OCI-LY1 (cell line): ENCODE data around the gene TNS3.
A peak's percentile ranks its signal among the peaks of the same experiment; 100 is the strongest.

ENCODE experiments used
- H2AFZ ChIP-seq: fragments of 200-600 bp; sonication (generic), shearing (Covaris generic); 2 replicates; pipeline ENCODE4 v1.6.0; 2014; ENCODE audit warnings: antibody characterized with exemption, mild to moderate bottlenecking, low read length
- H3F3A ChIP-seq: fragments of 200-600 bp; sonication (generic), shearing (Covaris generic); 2 replicates; pipeline ENCODE4 v1.6.0; 2014; ENCODE audit warnings: mild to moderate bottlenecking, antibody characterized with exemption, low read length, moderate library complexity; ENCODE audit not compliant: insufficient read depth
- H3K27ac ChIP-seq: fragments of 200-600 bp; sonication (generic); 2 replicates; pipeline ENCODE4 v1.5.1; 2014; ENCODE audit warnings: low read length, mixed run types, mild to moderate bottlenecking, low read depth; ENCODE audit not compliant: poor library complexity, severe bottlenecking
- H3K27me3 ChIP-seq: fragments of 200-600 bp; sonication (generic); 2 replicates; pipeline ENCODE4 v1.6.0; 2014; ENCODE audit warnings: antibody characterized with exemption, mild to moderate bottlenecking, low read length, moderate library complexity; ENCODE audit not compliant: insufficient read depth
- H3K36me3 ChIP-seq: fragments of 200-600 bp; sonication (generic); 2 replicates; pipeline ENCODE4 v1.6.1; 2014; ENCODE audit warnings: mild to moderate bottlenecking, antibody characterized with exemption, low read length, moderate library complexity, mixed read lengths; ENCODE audit not compliant: insufficient read depth
- H3K4me1 ChIP-seq: fragments of 200-600 bp; sonication (generic); 2 replicates; pipeline ENCODE4 v1.5.1; 2014; ENCODE audit warnings: mild to moderate bottlenecking, low read length, moderate library complexity; ENCODE audit not compliant: insufficient read depth, severe bottlenecking
- H3K4me2 ChIP-seq: fragments of 200-600 bp; sonication (generic), shearing (Covaris generic); 2 replicates; pipeline ENCODE4 v1.6.1; 2014; ENCODE audit warnings: low read length
- H3K4me3 ChIP-seq: fragments of 200-600 bp; sonication (generic); 2 replicates; pipeline ENCODE4 v1.5.1; 2014; ENCODE audit warnings: low read length, low read depth, mild to moderate bottlenecking, mixed read lengths; ENCODE audit not compliant: poor library complexity, severe bottlenecking
- H3K79me2 ChIP-seq: fragments of 200-600 bp; shearing (Covaris generic); 2 replicates; pipeline ENCODE4 v1.6.1; 2016; ENCODE audit warnings: mixed run types, low read length, mixed read lengths; ENCODE audit not compliant: insufficient read depth
- H3K9ac ChIP-seq: fragments of 200-600 bp; sonication (generic), shearing (Covaris generic); 2 replicates; pipeline ENCODE4 v1.6.1; 2014; ENCODE audit warnings: mild to moderate bottlenecking, low read length, mixed read lengths
- H3K9me2 ChIP-seq: fragments of 200-600 bp; sonication (generic), shearing (Covaris generic); 2 replicates; pipeline ENCODE4 v1.6.1; 2014; ENCODE audit warnings: low read depth, mild to moderate bottlenecking, low read length, mixed read lengths
- H3K9me3 ChIP-seq: fragments of 200-600 bp; shearing (Covaris generic); 2 replicates; pipeline ENCODE4 v1.6.1; 2014; ENCODE audit warnings: low read length, mixed read lengths
- H4K20me1 ChIP-seq: fragments of 200-600 bp; sonication (generic), shearing (Covaris generic); 2 replicates; pipeline ENCODE4 v1.6.0; 2016; ENCODE audit warnings: mild to moderate bottlenecking, low read length; ENCODE audit not compliant: insufficient read depth
- EZH2 ChIP-seq: fragments of 200-600 bp; sonication (generic), shearing (Covaris generic); IDR thresholded peaks from 2 replicates; pipeline ENCODE4 v1.8.0; 2017; ENCODE audit warnings: borderline replicate concordance, mixed run types, mild to moderate bottlenecking, antibody characterized with exemption, low read length, moderate library complexity, mixed read lengths
- TF ChIP-seq, protein P1 (sequence below): fragments of 200-600 bp; sonication (generic), shearing (Covaris generic); IDR thresholded peaks from 2 replicates; pipeline ENCODE4 v1.5.1; 2017; ENCODE audit warnings: mild to moderate bottlenecking, antibody characterized with exemption, low read length, moderate library complexity, mixed read lengths

Gene TNS3

DNA sequence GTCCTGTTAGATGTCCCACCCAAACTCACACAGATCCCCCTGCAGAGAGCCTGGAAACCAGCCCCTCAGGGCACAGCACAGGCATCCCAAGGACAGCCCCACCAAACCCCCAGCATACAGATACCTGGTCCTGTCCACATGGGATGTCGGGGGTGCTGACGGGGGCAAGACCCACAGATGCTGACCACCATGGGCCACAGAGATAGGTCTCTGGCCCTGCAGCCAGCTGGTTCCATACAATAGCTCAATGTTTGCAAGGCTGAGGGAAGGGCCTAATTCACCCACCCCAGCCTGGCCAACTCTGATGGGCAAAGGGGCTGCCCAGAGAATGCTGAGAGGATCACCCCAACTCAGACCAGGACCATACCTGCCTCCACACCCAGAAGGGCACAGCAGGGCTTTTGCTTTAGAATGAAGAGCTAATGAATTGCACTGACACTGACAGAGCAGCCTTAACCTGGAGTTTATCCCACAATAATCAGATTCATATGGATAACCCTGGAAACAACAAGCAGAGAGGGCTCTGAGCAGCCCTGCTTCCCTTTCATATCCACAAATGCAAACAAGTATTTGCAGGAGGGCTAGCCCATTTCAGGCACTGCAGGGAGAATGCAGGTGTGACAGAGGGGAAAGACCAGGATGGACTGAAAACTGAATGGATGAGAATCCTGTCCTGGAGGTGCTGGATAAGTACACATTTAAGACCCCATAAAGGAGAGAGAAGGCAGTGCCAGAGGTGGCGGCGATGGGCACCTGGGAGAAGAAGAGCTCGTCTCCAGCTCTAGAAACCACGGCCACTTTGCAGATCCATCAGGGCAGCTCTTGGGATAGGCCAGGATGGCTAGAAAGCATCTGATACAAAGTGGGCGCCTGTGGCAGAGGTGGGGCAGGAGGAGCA lies 126.7 kb downstream of the TNS3 start:
- Histone ChIP-seq H3F3A (no peaks in the 10 kb centered on the region), H3K9me3 (no peaks in the 10 kb centered on the region), H3K4me3 (no peak overlapping the region), H3K27me3 (no peaks in the 10 kb centered on the region), H3K27ac (no peak overlapping the region), H3K4me1 (peaks cover 43% of the 10 kb centered on the region), H3K9ac (no peak overlapping the region), H4K20me1 (no peaks in the 10 kb centered on the region), H3K4me2 (no peak overlapping the region), H2AFZ (no peak overlapping the region), H3K36me3 (peaks cover 6% of the 10 kb centered on the region; the same call in 1 of the 2 replicates), H3K79me2 (peaks cover 15% of the 10 kb centered on the region; the same call in 1 of the 2 replicates), H3K9me2 (no peaks in the 10 kb centered on the region)
- no peak for TF ChIP-seq EZH2
- TF ChIP-seq, protein P1, sequence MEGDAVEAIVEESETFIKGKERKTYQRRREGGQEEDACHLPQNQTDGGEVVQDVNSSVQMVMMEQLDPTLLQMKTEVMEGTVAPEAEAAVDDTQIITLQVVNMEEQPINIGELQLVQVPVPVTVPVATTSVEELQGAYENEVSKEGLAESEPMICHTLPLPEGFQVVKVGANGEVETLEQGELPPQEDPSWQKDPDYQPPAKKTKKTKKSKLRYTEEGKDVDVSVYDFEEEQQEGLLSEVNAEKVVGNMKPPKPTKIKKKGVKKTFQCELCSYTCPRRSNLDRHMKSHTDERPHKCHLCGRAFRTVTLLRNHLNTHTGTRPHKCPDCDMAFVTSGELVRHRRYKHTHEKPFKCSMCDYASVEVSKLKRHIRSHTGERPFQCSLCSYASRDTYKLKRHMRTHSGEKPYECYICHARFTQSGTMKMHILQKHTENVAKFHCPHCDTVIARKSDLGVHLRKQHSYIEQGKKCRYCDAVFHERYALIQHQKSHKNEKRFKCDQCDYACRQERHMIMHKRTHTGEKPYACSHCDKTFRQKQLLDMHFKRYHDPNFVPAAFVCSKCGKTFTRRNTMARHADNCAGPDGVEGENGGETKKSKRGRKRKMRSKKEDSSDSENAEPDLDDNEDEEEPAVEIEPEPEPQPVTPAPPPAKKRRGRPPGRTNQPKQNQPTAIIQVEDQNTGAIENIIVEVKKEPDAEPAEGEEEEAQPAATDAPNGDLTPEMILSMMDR = no peak

DNA sequence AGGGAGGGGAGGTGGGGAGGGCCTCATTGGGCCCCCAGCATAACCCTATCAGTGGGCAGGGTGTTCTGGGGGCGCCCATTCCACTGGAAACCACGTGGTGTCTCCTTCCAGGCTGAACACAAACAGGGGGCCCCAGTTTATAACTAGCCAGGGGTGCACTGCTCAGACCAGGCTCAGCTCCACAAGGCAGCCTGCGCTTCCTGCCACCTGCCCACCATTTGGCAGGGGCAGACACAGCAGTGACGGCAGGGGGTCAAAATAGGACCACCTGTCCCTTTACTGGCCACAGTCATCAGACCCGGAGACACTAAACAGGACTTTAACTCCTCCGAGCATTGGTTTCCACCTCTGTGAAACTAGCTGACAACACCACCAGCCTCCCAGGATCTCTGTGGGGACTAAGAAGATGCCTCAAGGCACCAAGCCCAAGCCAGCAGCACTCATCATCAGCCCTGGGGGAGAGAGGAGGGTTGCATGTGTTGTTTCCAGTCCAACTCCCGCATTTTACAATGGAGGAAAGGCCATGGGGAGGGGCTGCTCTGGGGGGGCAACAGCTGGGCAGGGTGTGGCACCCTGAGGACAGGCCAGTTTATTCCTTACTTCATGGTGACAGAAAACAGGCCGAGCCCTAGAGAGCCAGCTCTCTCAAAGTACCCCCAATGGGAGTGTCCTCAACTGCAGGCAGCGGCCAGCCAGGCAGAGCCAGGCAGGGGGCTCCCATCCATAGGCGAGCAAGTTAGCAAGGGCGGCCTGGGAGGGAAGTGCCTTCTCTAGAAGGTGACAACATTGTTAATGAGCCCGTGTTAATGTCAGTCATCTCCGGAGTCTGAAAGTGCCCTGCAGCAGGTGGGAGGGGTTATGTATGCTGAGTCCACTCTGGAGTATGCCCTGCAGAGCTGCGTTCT lies 127.6 kb downstream of the TNS3 start:
- H2AFZ ChIP-seq = no peak overlapping the region

More for the DNA sequence above, 127.6 kb downstream of the TNS3 start:
- H3K27me3 ChIP-seq = no peaks in the 10 kb centered on the region
- H3K4me1 ChIP-seq = peaks cover 40% of the 10 kb centered on the region
- H3K9me2 ChIP-seq = no peaks in the 10 kb centered on the region
- no peaks in the 10 kb centered on the region for H3F3A ChIP-seq
- no peak overlapping the region; the same call in 1 of the 2 replicates for H3K9ac ChIP-seq
- no peak overlapping the region; the same call in 1 of the 2 replicates for H3K4me2 ChIP-seq
- no peaks in the 10 kb centered on the region for H4K20me1 ChIP-seq
- H3K36me3 ChIP-seq = peaks cover 6% of the 10 kb centered on the region; the same call in 1 of the 2 replicates
- H3K9me3 ChIP-seq = no peaks in the 10 kb centered on the region
- H3K4me3 ChIP-seq = no peak overlapping the region
- H3K27ac ChIP-seq = peak overlapping the region; percentile 36
- no peak for TF ChIP-seq EZH2
- TF ChIP-seq, protein P1 = no peak
- H3K79me2 ChIP-seq = peaks cover 11% of the 10 kb centered on the region; the same call in 1 of the 2 replicates
